PC-9 (cell line): ENCODE measurements around the gene SGO2.

ENCODE experiments used
- CTCF ChIP-seq: fragments of 200-600 bp; sonication (generic); conservative IDR thresholded peaks from 2 replicates; pipeline ENCODE4 v1.6.1; 2017; ENCODE audit warnings: mixed run types, antibody characterized with exemption, mild to moderate bottlenecking, moderate library complexity
- EZH2 ChIP-seq: fragments of 200-600 bp; sonication (generic); IDR thresholded peaks from 2 replicates; pipeline ENCODE4 v1.8.0; 2017; ENCODE audit warnings: antibody characterized with exemption, low read depth

GRCh38 chr2:200604571-200605255, 78.7 kb downstream of the SGO2 start:
- no peak for TF ChIP-seq EZH2
- no peak for TF ChIP-seq CTCF
